Stimulated activated CD4-positive, alpha-beta T cell treated with anti-CD3 and anti-CD28 coated beads, Interleukin-2, amount 100 ng/mL, for 48 hours (primary cell): Measurements from ENCODE around the gene CNDP2.

Source experiments
- DNase-seq, 2 donors: peaks; one replicate each; pipeline ENCODE4 v3.0.0-alpha.2; 2020

Gene CNDP2

DNA sequence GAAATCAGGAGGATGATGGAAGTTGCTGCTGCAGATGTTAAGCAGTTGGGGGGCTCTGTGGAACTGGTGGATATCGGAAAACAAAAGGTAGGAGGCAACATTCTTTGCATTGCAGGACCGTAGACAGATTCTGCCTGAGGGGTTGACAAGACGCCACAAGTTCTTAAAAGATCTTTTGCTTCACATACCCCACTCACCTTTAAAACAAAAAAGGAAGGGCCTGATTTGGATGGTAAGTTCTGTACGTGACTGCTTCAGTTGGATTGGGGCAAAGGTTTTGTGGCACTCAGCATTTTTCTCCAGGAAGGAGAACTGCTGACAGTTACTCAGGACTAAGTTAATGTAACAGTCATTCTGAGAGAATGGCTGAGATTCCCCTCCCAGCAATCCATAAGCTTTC lies 5.2 kb downstream of the CNDP2 start:
- no peak for DNase-seq

DNA sequence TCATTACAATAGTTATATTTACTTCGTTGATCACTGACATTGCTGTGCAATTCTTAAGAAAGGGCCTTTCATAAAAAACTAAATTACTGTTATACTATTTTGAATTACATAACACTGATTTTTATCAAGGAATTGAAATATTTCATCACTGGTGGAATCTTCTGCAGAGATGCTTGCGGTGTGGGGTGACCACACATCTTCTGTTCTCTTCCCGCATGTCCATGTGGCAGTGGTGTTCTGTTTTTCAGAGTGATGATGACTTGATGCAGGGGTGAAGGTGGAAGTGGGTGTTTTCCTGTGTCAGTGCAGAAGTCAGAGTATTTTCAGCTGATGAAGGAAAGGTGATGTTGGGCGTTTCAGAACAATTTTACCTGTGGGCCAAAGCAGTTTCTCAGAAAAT lies 7.0 kb downstream of the CNDP2 start:
- no peak for DNase-seq

DNA sequence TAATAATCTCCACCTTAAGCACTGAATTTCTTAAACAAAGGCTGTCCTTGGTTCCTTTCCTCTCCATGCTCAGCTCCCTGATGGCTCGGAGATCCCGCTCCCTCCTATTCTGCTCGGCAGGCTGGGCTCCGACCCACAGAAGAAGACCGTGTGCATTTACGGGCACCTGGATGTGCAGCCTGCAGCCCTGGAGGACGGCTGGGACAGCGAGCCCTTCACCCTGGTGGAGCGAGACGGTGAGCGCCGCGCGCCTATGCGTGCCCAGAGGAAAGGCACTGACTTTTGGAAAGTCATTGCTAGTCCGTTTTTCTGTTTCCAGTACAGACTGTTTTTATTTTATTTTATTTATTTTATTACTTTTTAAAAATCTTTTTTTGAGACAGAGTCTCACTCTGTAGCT lies 9.6 kb downstream of the CNDP2 start:
- no peak for DNase-seq

DNA sequence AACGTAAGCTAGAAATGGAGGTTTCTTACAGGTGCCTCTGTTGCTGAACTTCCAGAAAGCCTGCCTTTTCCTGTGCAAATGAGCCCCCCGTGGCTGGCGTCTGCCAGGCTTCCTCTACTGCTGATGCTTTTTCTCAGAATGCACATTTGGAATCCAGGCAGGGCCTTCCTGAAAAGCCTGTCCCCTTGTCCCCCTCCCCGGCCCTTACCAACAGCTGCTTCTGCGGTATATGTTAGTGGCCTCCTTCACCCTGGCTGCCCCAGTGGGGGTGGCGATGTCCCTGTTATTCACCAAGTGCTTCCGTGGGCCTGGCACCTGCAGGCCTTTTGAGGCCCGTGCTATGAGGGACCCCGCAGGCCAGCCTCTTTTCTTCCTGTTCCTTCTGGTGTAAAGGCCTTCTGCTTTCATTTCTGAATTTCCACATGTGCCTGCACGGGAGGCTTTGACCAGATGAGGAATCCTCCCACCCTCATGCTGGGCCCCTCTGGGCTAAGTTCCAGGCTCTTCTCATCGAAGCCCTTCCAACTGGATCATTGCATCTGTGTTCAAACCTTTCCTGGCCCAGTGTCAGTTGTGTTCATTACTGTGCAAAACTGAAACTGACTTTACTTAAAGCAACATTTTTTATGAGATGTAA lies 10.4 kb downstream of the CNDP2 start:
- no peak for DNase-seq

DNA sequence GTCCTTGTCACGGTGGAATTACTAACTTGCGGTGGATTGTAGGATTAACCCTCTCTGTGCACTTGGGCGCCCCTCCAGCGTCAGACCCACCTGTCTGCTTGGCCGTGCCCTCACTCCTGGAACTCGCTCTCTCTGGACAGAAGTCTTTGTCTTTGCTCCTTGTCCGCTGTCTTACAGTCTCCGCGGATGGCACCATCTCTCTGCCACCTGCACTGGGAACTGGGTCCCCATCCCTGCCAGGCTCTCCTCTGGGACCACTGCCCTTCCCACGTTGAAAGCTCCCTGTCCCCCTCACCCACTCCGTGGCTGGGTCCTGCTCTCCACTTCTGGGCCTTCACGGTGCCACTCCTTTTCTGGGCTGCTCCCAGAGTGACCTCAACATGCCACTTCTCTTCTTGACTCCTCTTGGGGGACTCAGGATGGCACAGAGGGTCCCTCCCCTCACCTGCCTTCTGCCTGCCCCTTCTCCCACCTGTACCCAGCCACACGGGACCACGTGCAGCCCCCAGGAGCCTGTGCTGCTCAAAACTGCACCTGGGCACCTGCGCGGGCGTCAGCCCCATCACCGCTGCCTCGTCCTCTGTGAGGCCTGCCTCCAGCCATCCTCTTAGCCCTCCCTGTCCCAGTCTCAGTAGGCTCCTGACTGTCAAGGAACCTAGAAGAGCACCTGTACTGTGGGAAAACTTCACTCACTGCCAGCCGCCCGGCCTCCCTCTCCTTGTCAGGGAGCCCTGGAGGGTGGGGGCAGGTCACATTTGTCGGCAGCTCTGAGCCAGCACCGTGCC lies 11.1 kb downstream of the CNDP2 start:
- DNase-seq = no peak

DNA sequence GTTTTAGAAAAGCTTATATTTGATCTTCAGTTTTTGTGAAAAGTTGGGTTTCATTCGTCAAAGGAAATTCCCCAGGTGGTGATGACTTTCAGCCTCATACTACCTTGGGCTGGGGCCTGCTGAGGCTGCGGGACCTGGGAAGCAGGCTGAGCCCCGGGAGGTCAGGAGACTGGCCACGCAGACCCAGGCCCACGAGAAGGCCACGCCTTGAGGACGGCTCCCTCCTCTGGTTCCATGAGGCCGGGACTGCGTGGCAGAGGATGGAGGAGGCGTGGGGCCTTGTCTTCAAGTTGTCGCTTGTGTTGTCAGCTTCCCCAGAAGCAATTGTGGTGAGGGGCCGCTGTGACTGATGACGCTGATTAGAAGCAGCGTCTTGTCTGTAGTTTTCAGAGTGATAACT lies 11.8 kb downstream of the CNDP2 start:
- DNase-seq = no peak

DNA sequence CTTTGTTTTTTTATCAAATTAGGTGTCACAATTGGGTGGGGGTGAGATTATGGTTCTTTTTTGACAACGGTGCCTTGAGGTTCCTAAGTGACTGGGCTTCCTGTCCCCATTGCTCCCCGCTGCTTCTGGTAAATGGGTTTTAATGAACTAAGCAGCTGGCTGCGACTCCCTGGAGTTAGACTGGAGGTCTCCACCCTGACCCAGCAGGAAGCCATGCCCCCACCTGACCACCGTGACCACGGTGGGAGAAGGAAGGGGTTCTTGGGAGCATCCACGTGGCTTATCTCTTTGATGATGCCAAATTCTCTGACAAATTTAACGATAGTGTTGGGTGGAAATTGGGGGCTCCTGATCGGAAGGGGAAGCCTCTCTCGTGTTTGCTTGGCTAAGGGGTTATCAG lies 12.2 kb downstream of the CNDP2 start:
- DNase-seq = no peak

DNA sequence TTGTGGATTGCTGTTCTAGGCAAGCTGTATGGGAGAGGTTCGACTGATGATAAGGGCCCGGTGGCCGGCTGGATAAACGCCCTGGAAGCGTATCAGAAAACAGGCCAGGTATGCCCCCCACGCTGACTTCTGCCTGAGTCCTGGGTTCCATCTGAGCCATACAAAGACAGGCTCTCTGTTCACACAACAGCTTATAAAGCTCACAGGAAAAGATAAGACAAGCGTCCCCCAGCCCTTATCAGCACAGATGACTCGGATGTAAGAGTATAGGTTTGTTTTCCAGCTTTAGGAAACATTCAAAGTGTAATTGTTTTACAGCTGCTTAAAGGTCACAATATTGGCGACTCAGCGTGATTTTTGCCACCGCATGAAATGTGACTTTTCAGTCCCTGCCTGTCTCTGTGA lies 12.7 kb downstream of the CNDP2 start:
- DNase-seq = no peak

DNA sequence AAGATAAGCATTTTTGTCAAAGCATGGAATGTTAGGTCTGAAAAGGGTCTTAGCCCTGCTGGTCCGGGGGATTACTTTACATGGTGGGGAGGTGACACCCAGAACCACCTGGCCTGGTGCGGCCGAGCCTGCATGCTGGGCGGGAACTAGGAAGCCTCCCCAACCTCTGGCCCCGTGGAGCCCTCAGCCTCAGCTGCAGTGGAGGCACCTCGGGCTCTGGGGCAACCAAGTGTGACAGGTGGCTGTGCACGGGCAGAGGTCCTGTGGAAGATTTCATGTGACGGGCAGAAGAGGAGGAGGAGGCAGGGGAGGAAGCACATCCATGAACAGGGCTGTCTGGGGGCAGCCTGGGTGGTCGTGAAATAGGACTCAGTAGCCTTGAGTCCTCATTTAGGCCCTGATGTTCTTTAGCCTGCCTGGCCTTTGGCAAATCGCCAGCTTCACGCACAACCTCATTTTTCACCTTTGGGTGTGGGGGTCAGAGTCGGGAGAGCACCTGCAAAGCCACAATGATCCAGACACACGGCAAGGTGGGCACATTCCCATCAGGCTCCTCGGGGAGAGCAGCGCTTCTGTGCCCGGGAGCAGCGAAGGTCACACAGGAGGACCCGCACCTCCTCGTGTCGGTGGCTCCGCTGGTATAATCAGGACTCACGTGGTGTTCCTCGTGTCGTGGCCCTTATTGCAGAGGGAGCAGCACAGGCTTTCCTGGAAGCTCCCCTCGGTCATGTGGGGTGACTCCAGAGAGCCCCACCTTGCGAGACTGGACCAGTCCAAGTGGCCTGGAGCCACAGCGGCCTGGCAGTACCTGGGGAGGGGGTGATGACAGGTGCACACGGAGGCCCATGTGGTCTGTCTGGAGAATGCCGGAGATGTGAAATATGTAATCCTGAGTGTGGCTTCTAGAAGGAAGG lies 13.9 kb downstream of the CNDP2 start:
- DNase-seq = no peak

DNA sequence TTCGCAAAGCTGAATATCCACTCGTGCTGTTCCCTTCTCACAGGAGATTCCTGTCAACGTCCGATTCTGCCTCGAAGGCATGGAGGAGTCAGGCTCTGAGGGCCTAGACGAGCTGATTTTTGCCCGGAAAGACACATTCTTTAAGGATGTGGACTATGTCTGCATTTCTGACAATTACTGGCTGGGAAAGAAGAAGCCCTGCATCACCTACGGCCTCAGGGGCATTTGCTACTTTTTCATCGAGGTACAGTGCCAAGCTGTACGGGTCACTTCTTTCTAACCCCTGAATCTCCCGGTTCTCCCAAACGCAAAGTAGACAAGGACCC lies 14.6 kb downstream of the CNDP2 start:
- no peak for DNase-seq

DNA sequence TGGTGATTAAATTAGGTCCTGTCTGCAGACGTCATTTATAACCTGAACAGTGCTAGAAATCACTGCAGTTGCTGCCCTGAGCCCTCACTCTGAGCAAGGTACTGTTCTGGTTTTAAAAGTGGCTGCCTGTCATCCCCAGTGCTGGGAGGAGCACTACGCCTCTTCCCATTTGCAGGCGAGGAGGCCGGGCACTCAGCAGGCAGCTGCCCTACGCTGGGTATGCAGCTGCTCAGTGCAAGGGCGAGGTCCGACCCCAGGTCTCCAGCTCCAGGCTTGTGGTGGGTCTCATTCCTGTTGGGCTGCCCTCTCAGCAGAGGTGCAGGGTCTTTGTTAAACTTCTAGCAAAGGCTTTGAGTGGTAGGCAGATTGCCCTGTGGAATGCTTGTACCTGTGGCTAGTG lies 15.7 kb downstream of the CNDP2 start:
- no peak for DNase-seq

DNA sequence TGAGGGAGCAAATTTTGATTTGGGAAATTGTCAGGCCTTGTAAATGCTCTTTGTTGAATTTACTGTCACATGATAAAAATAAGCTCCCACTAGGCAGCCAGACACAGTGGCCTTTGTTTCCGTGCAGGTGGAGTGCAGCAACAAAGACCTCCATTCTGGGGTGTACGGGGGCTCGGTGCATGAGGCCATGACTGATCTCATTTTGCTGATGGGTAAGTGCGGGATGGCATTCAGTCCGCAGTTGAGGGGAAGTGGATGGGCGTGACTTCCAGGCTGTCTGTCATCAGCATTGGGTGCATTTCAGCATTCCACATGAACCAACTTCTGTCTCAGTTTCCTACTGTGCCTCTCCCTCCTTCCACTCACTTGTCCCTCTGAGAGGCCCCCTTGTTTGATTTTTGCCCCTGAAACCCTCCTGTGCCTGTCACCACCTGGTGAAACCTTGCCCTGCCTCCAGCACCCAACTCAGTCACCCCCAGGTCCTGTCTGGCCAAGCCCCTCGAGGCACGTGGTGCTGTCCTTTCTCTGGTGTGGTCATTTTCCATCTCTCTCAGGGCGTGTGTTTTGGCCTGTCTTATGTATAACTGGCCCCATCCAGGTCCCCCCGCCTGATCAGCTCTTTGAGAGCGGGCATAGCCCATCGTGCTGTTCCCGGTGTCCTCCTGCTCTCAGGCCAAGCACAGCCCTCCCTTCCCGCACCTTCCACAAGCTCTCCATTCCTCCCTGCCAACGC lies 16.3 kb downstream of the CNDP2 start:
- DNase-seq = no peak

DNA sequence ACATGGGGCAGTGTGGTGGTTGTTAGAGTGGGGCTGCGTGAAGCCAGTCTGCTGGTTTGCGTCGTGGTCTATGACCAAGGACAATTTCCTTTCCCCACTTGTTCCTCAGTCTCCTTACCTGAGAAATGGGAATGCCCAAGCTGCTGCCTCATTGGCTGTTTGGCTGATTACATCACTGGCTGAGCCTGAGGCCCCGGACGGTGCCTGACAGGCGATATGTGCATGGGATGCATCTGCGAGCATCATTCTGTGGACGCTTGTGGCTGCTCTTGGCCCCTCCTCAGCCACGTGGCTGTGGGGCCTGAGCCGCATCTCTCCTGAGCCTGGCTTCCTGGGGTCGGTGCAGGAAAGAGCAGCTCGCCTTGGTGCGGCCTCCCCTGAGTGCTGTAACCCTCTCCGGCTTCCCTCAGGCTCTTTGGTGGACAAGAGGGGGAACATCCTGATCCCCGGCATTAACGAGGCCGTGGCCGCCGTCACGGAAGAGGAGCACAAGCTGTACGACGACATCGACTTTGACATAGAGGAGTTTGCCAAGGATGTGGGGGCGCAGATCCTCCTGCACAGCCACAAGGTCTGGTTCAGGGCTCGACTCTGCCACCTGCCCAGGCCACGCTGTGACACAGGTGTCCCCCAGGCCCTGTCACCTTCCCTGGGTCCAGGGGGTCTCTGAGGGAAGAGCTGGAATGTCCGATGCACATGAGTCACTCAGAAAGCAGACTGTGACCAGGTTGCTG lies 17.2 kb downstream of the CNDP2 start:
- DNase-seq = no peak

DNA sequence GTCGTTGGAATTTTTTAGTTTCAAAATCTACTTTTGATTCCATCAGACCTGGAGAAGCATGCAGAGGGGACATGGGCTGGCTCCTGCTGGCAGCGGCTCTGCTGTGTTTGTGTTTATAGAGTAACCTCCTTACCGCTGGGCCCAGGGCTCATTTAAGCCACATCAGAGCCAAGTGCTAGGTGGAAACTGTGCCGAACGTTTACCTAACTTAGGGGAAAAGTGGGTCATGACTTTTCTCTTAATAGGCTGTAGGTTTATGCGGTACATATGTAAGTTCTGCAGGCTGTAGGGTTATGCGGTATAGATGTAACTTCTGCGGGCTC lies 17.7 kb downstream of the CNDP2 start:
- DNase-seq = no peak

DNA sequence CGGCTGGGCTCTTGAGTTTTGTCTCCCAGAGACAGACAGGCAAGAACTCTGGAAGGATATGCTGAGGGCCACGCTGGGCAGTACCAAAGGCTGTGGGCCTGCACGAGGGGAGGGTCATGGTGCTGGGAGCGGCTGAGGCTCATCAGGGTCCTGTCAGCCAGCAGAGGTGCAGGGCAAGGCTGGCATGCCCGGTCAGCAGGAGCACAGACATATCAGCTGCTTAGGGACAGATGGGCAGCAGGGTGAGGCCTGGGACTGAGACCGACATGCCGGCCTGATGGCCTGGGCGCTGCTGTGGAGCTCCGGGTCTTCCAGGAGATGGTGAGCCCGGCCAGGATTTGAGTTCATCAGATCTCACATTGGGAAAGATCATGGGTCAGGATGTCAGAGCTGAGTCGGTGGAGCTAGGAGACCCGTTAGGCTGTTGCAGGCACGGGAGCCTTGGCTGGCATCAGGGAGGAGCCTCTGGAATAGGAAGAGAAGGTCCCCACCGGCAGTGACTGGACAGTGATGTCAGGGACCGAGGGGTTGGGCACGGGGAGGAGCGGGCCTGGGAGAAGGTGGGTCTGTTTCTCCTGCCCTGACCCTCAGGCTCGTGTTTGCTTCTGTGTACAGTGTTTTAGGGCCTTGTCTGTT lies 18.8 kb downstream of the CNDP2 start:
- DNase-seq = no peak

DNA sequence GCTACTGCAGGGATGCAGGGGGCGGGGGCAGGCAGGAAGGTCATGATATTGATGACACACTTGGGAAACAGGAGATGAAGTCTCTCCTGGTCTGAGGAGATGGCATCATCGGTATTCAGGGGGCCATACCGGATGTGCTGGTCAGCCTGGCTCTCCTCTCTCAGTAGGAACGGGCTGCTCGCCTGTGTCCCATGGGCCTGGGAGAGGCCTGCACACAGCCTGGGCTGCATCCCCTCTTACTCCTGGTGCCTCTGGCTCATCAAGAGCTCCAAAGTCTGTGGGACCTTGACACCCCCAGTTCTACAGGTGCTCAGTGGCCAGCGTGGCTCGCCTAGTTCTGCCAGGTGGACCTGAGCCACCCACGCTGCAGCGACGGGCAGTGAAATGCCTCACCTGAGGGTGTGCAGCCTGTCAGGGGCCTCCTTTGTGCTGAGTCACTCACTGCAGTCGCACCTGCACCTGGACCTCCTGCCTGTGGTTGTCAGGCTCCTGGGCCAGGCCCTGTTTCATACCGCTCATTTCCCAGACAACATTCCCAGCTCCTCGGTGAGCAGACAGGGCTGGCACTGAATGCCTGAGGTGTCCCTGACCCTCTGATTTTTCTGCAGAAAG lies 19.6 kb downstream of the CNDP2 start:
- no peak for DNase-seq

DNA sequence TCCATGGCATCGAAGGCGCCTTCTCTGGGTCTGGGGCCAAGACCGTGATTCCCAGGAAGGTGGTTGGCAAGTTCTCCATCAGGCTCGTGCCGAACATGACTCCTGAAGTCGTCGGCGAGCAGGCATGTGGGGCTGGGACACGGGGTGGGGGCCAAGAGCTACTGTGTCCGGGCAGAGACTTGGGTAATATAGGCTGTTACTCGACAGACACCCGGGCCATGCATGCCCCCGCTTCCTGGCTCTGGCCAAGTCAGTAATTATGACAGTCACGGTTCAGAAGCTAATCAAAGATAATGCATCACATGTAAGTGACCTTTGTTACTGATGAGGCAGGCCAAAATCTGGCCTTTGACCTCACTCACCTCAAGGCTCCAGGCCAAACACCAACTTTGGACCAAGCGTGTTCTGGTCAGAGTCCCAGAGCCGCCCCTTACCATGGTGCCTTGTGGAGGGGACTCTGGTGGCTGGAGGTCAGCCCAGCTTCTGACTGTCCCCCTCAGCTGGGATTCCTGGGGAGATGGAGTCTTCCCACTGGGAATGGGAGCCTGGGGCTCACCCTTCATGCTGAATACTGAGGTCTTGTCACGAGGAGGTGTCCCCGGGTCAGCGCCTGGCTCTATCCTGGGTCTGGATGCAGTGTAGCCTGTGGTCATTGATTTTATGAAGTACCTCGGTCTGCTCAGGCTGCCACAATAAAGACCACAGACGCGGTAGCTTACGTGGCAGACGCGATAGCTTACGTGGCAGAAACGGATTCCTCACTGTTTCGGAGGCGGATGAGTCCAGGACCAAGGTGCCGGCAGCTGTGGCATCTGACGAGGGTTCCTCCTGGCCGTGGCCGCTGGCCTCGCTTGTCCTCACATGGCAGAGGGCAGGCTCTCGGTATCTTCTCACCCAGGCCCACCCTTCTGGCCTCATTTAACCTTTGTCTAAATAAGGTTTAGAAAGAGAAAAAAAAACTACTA lies 20.4 kb downstream of the CNDP2 start:
- no peak for DNase-seq

DNA sequence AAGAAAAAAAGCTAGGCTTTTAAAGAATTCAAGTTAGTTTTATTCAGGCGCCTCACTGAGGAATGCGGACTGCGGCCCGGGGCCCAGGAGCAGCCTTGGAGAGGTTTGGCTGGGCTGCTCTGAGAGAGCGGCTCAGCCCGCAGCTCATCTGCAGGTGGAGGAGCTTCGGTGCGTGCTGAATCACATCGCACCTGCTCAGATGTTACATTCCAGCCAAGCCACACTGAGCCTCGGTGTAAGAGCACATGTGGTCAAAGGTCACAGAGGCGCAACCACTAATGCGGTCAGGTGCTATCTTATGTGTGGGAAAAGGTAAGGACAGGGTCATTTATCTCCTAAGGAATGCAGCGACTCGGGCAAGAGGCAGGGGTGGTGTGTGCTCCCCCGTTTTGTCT lies 21.1 kb downstream of the CNDP2 start:
- DNase-seq = no peak

DNA sequence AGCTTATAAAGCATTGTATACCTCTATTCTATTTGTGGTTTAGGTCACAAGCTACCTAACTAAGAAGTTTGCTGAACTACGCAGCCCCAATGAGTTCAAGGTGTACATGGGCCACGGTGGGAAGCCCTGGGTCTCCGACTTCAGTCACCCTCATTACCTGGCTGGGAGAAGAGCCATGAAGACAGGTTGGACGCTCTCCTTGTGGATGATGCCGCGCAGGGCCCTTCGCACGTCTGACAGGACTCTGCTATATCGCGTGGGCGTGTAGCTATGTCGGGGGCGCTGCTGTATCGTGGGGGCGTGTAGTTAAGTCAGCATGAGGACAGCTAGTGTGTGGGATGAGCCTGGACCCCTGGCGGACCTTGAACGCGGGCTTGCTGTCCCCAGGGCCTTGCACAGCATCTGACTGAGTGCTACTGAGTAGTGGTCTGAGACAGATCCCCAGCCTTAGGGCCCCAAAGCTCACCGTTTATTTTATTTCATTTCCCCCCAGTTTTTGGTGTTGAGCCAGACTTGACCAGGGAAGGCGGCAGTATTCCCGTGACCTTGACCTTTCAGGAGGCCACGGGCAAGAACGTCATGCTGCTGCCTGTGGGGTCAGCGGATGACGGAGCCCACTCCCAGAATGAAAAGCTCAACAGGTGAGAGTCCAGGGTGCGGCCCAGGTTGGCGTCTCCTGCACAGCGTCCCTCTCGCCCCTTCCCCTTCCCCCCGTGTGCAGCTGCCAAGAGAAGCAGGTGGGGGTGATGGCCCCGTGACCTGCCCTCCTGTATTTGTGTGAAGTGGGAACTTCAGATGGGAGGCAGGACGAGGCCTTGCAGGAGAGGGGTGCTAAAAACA lies 22.5 kb downstream of the CNDP2 start:
- DNase-seq = no peak
